GM23248 (cell line): ENCODE measurements around the gene COPRS. TPM values are rescaled to one million over a fixed set of nuclear protein-coding genes. Genes with fewer than 3 reads are reported as not detected.
"Not testable (repeated sequence)": the region's sequence is repeated elsewhere in the genome, so short reads cannot be mapped to it uniquely, and the experiment has no call there.

Experiments used
- DNase-seq: peaks from one replicate; pipeline ENCODE4 v3.0.0-alpha.2; 2015
- H2AFZ ChIP-seq: fragments of 200-600 bp; sonication (generic); 2 replicates; pipeline ENCODE4 v1.6.1; 2016; ENCODE audit warnings: antibody characterized with exemption
- H3F3A ChIP-seq: fragments of 200-600 bp; sonication (generic); 2 replicates; pipeline ENCODE4 v1.6.1; 2016; ENCODE audit warnings: mild to moderate bottlenecking, antibody characterized with exemption, mixed run types; ENCODE audit not compliant: insufficient read depth
- H3K27ac ChIP-seq: fragments of 200-600 bp; sonication (generic); 2 replicates; pipeline ENCODE4 v1.5.1; 2016; ENCODE audit warnings: mild to moderate bottlenecking
- H3K27me3 ChIP-seq: fragments of 200-600 bp; sonication (generic); replicated peaks from 2 replicates; pipeline ENCODE4 v1.6.1; 2016; ENCODE audit warnings: mild to moderate bottlenecking; ENCODE audit not compliant: insufficient read depth
- H3K36me3 ChIP-seq: fragments of 200-600 bp; sonication (generic); 2 replicates; pipeline ENCODE4 v1.6.1; 2016; ENCODE audit warnings: low read depth, mild to moderate bottlenecking
- H3K4me1 ChIP-seq: fragments of 200-600 bp; sonication (generic); 2 replicates; pipeline ENCODE4 v1.6.1; 2016; ENCODE audit warnings: mild to moderate bottlenecking; ENCODE audit not compliant: insufficient read depth
- H3K4me2 ChIP-seq: fragments of 200-600 bp; sonication (generic); one replicate; pipeline ENCODE4 v1.6.1; 2016; ENCODE audit warnings: mild to moderate bottlenecking; ENCODE audit not compliant: unreplicated experiment
- H3K4me3 ChIP-seq: fragments of 200-600 bp; sonication (generic); 2 replicates; pipeline ENCODE4 v1.5.1; 2016; ENCODE audit warnings: mild to moderate bottlenecking
- H3K79me2 ChIP-seq: fragments of 200-600 bp; sonication (generic); 2 replicates; pipeline ENCODE4 v1.6.1; 2016; ENCODE audit warnings: mild to moderate bottlenecking; ENCODE audit not compliant: insufficient read depth
- H3K9ac ChIP-seq: fragments of 200-600 bp; sonication (generic); 2 replicates; pipeline ENCODE4 v1.6.1; 2016; ENCODE audit warnings: mild to moderate bottlenecking
- H3K9me2 ChIP-seq: fragments of 200-600 bp; sonication (generic); 2 replicates; pipeline ENCODE4 v1.6.1; 2016; ENCODE audit warnings: mixed run types, mild to moderate bottlenecking, moderate library complexity; ENCODE audit not compliant: insufficient read depth
- H3K9me3 ChIP-seq: fragments of 200-600 bp; sonication (generic); one replicate; pipeline ENCODE4 v1.6.1; 2017; ENCODE audit warnings: low read depth
- H4K20me1 ChIP-seq: fragments of 200-600 bp; sonication (generic); 2 replicates; pipeline ENCODE4 v1.6.0; 2016; ENCODE audit not compliant: insufficient read depth
- EZH2 ChIP-seq: fragments of 200-600 bp; sonication (generic); IDR thresholded peaks from 2 replicates; pipeline ENCODE4 v1.6.1; 2018; ENCODE audit warnings: antibody characterized with exemption, mild to moderate bottlenecking; ENCODE audit not compliant: insufficient read depth, poor library complexity, severe bottlenecking
- EZH2phosphoT487 ChIP-seq: fragments of 200-600 bp; sonication (generic); IDR thresholded peaks from 2 replicates; pipeline ENCODE4 v1.6.1; 2018; ENCODE audit warnings: antibody characterized with exemption, moderate library complexity, mild to moderate bottlenecking, low read depth; ENCODE audit not compliant: insufficient read depth
- WGBS, 2 experiments: methylation state at CpG; one replicate each; pipeline ENCODE4 v1.1.6; 2015 to 2017; ENCODE audit warnings: low lambda C conversion rate in 2 of 2, low coverage in 1 of 2; ENCODE audit errors: missing lambda C conversion rate in 2 of 2; 5-methylcytosine and 5-hydroxymethylcytosine counted together
- in situ Hi-C: fragments of 300-500 bp; cut with MboI; formaldehyde crosslinking; loops from 2 replicates; pipeline ENCODE4 v1.15.0; 2020
- polyA plus RNA-seq: library from polyadenylated mRNA; unstranded; fragments of >200 nt; fragmentation: Nextera tagmentation; extraction: Ambion mirVana; gene quantifications from 2 replicates; pipeline ENCODE4 v1.2.1, GENCODE V29; 2016
- total RNA-seq: library from RNA; depleted of rRNA; stranded (reverse); fragments of >200 nt; shearing (Covaris generic); gene quantifications from 2 replicates; pipeline ENCODE4 v1.2.3, GENCODE V29; 2014

COPRS gene
- total and polyA plus RNA-seq, 2 experiments from 2014 or later, result 105 to 113 TPM

DNA sequence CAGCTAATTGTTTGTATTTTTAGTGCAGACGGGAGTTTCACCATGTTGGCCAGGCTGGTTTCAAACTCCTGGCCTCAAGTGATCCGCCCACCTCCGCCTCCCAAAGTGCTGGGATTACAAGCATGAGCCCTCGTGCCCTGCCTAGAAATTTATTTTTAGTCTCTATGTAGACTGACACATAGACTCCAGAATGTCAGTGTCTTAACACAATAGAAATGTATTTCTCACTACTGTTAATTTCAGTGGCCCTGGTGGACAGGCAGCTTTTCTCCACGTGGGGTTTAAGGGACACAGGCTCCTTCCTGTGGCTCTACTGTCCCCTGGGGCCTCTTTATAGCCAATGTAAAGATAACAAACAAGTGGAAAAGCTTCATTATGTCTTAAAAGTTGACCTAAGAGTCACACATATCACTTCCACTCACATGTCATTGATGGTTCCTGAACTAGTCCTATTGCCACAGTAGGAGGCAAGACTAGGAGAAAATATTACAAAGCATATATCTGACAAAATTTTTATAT is 43.8 kb downstream of the COPRS start:
- H3K9me2 ChIP-seq, result no peaks in the 10 kb centered on the region
- no peak overlapping the region for H3K4me3 ChIP-seq
- no peak overlapping the region for H3K9ac ChIP-seq
- H3K4me2 ChIP-seq, result no peak overlapping the region
- no peaks in the 10 kb centered on the region for H3K79me2 ChIP-seq
- H3K9me3 ChIP-seq, result no peaks in the 10 kb centered on the region
- 51 to 57% methylated on average over 5 of the region's 5 CpGs for WGBS, 2 experiments
- no peak overlapping the region for H2AFZ ChIP-seq
- in situ Hi-C loops, result no loop called here
- no peak for DNase-seq
- H3F3A ChIP-seq, result no peaks in the 10 kb centered on the region
- H3K4me1 ChIP-seq, result no peaks in the 10 kb centered on the region
- H3K27ac ChIP-seq, result no peak overlapping the region
- no peaks in the 10 kb centered on the region for H3K36me3 ChIP-seq
- H3K27me3 ChIP-seq, result no peaks in the 10 kb centered on the region
- H4K20me1 ChIP-seq, result no peaks in the 10 kb centered on the region
- TF ChIP-seq EZH2phosphoT487 (no peak), EZH2 (no peak)

GRCh38 chr17:31811101-31811500 is 47.9 kb downstream of the COPRS start:
- TF ChIP-seq EZH2phosphoT487 (no peak), EZH2 (no peak)
- H3K36me3 ChIP-seq, result no peaks in the 10 kb centered on the region
- H4K20me1 ChIP-seq, result no peaks in the 10 kb centered on the region
- DNase-seq, result no peak
- no peak overlapping the region for H3K4me3 ChIP-seq
- H3K79me2 ChIP-seq, result no peaks in the 10 kb centered on the region
- H3K4me1 ChIP-seq, result no peaks in the 10 kb centered on the region
- H3K9me2 ChIP-seq, result no peaks in the 10 kb centered on the region
- no peaks in the 10 kb centered on the region for H3K9me3 ChIP-seq
- no peak overlapping the region for H3K4me2 ChIP-seq
- 0 out of 2 replicates have a peak, but pooled peaks cover 4% of the 10 kb centered on the region for H3F3A ChIP-seq
- no peak overlapping the region for H3K9ac ChIP-seq
- 66 to 67% methylated on average over 4 of the region's 4 CpGs for WGBS, 2 experiments
- no peak overlapping the region for H2AFZ ChIP-seq
- H3K27me3 ChIP-seq, result no peaks in the 10 kb centered on the region
- H3K27ac ChIP-seq, result no peak overlapping the region
- in situ Hi-C loops, result no loop called here

GRCh38 chr17:31809876-31810275 is 49.2 kb downstream of the COPRS start:
- 73 to 83% methylated on average over 7 of the region's 7 CpGs for WGBS, 2 experiments
- H3K9me2 ChIP-seq, H3K9ac ChIP-seq, H3K36me3 ChIP-seq, H3K9me3 ChIP-seq, H4K20me1 ChIP-seq, in situ Hi-C loops, H3K4me3 ChIP-seq, H2AFZ ChIP-seq, H3K4me1 ChIP-seq, H3K27me3 ChIP-seq, H3K79me2 ChIP-seq, H3K27ac ChIP-seq, DNase-seq, H3F3A ChIP-seq, H3K4me2 ChIP-seq: not testable (repeated sequence)

- DNase-seq, result no peak
- Histone ChIP-seq H3K9me3 (no peaks in the 10 kb centered on the region), H3K4me1 (no peaks in the 10 kb centered on the region), H3K4me2 (no peak overlapping the region), H3K79me2 (no peaks in the 10 kb centered on the region), H4K20me1 (no peaks in the 10 kb centered on the region), H3F3A (0 out of 2 replicates have a peak, but pooled peaks cover 4% of the 10 kb centered on the region), H3K27me3 (no peaks in the 10 kb centered on the region), H3K9ac (no peak overlapping the region), H3K36me3 (no peaks in the 10 kb centered on the region), H2AFZ (no peak overlapping the region), H3K9me2 (no peaks in the 10 kb centered on the region), H3K27ac (no peak overlapping the region), H3K4me3 (no peak overlapping the region)
- no peak for TF ChIP-seq EZH2
- TF ChIP-seq EZH2phosphoT487, result no peak
- WGBS, 2 experiments, result 87 to 89% methylated on average over 4 of the region's 4 CpGs
- in situ Hi-C loops, result no loop called here
Measured at GRCh38 chr17:31808521-31809050, 50.5 kb downstream of the COPRS start.

- H3K4me3 ChIP-seq, result no peak overlapping the region
- H3K9me3 ChIP-seq, result no peaks in the 10 kb centered on the region
- no peaks in the 10 kb centered on the region for H3K4me1 ChIP-seq
- H3K27ac ChIP-seq, result no peak overlapping the region
- TF ChIP-seq EZH2phosphoT487, result no peak
- no peak for TF ChIP-seq EZH2
- no peak overlapping the region for H2AFZ ChIP-seq
- H3K9me2 ChIP-seq, result no peaks in the 10 kb centered on the region
- no peak overlapping the region for H3K4me2 ChIP-seq
- DNase-seq, result peak; percentile 43
- H3K9ac ChIP-seq, result no peak overlapping the region
- in situ Hi-C loops, result no loop called here
- H3F3A ChIP-seq, result 0 out of 2 replicates have a peak, but pooled peaks cover 4% of the 10 kb centered on the region
- no peaks in the 10 kb centered on the region for H4K20me1 ChIP-seq
- H3K27me3 ChIP-seq, result no peaks in the 10 kb centered on the region
- H3K36me3 ChIP-seq, result no peaks in the 10 kb centered on the region
- H3K79me2 ChIP-seq, result no peaks in the 10 kb centered on the region
Measured at GRCh38 chr17:31807846-31808245, 51.2 kb downstream of the COPRS start.
